HCT116 (cell line): ENCODE measurements around the gene TULP4.

ENCODE experiments used
- CTCF ChIP-seq, 3 experiments: fragments of 200-600 bp in 1 of 3; sonication (generic) in 1 of 3; IDR thresholded peaks in 2 of 3; conservative IDR thresholded peaks in 1 of 3; 2 replicates each; pipeline ENCODE4 v1.5.1; 2012 to 2017; ENCODE audit warnings: low read depth in 2 of 3, low read length in 2 of 3, antibody characterized with exemption in 1 of 3, borderline replicate concordance in 1 of 3, control low read depth in 1 of 3, mild to moderate bottlenecking in 1 of 3, mixed read lengths in 1 of 3, mixed run types in 1 of 3, moderate library complexity in 1 of 3; ENCODE audit not compliant: insufficient read depth in 1 of 3
- ELF1 ChIP-seq: IDR thresholded peaks from 2 replicates; pipeline ENCODE4 v1.6.1; 2012; ENCODE audit warnings: low read depth, borderline replicate concordance
- EZH2 ChIP-seq: fragments of 200-600 bp; sonication (generic); IDR thresholded peaks from 2 replicates; pipeline ENCODE4 v1.6.1; 2017; ENCODE audit warnings: antibody characterized with exemption, mixed run types
- EZH2phosphoT487 ChIP-seq: fragments of 200-600 bp; IDR thresholded peaks from 2 replicates; pipeline ENCODE4 v1.6.1; 2018; ENCODE audit warnings: antibody characterized with exemption, borderline replicate concordance
- MAX ChIP-seq: IDR thresholded peaks from 2 replicates; pipeline ENCODE4 v1.6.1; 2012
- POLR2A ChIP-seq: IDR thresholded peaks from 2 replicates; pipeline ENCODE4 v1.7.0; 2011; ENCODE audit warnings: borderline replicate concordance; ENCODE audit not compliant: insufficient read depth, insufficient read length; ENCODE audit errors: extremely low read depth
- RAD21 ChIP-seq: IDR thresholded peaks from 2 replicates; pipeline ENCODE4 v1.6.1; 2012; ENCODE audit warnings: low read depth, mild to moderate bottlenecking
- REST ChIP-seq: IDR thresholded peaks from 2 replicates; pipeline ENCODE4 v1.6.1; 2012; ENCODE audit warnings: low read depth
- SP1 ChIP-seq: IDR thresholded peaks from 2 replicates; pipeline ENCODE4 v1.6.1; 2012; ENCODE audit warnings: low read depth
- YY1 ChIP-seq: IDR thresholded peaks from 2 replicates; pipeline ENCODE4 v1.6.1; 2011; ENCODE audit warnings: low read length, low read depth, moderate library complexity, mild to moderate bottlenecking; ENCODE audit not compliant: insufficient replicate concordance; ENCODE audit errors: extremely low read depth
- ZFX ChIP-seq: fragments of 450-650 bp; IDR thresholded peaks from 2 replicates; pipeline ENCODE4 v1.6.1; 2017

DNA sequence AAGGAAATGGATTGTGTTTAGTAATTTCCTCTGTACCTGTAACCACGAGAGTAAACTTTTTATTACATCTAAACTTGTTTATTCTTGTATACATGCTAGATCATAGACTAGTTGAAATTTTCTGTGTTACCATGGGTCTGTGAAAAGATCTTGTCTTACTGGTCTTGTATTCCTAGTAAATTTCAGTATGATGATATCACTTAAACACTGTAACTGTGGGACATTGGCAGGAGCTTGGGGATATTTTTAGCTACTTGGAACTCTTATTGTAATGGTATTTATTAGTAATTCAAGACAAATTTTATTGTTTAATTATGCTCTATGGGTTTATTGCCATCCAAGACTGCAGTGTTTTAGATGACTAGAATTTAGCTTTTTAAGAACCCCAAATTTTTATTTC lies 25.9 kb upstream of the TULP4 start:
- TF ChIP-seq EZH2phosphoT487, result no peak
- TF ChIP-seq CTCF (IDR thresholded peaks at IDR 0.05 in 2 of 3, conservative IDR thresholded peaks at IDR 0.05 in 1 of 3; ENCODE audit: borderline replicate concordance in 1 of 3, insufficient read depth in 1 of 3, low read depth in 2 of 3, low read length in 2 of 3), result no peak
- TF ChIP-seq MAX, result no peak
- no peak for TF ChIP-seq POLR2A
- no peak for TF ChIP-seq ELF1
- TF ChIP-seq ZFX, result no peak
- no peak for TF ChIP-seq REST
- no peak for TF ChIP-seq EZH2
- TF ChIP-seq RAD21, result no peak
- no peak for TF ChIP-seq YY1
- no peak for TF ChIP-seq SP1
